A673 (cell line): ENCODE results near the gene LCLAT1.

ENCODE experiments used
- EZH2 ChIP-seq: fragments of 200-600 bp; sonication (generic); IDR thresholded peaks from 2 replicates; pipeline ENCODE4 v1.6.1; 2017; ENCODE audit warnings: borderline replicate concordance, low read depth, mild to moderate bottlenecking, mixed read lengths, antibody characterized with exemption, low read length; ENCODE audit not compliant: poor library complexity, severe bottlenecking
- TF ChIP-seq, protein P1 (sequence below): fragments of 300-800, 200-600 bp; sonication (generic); conservative IDR thresholded peaks from 2 replicates; pipeline ENCODE4 v1.5.1; 2017; ENCODE audit warnings: low read depth, mild to moderate bottlenecking, antibody characterized with exemption, low read length, moderate library complexity, mixed read lengths

GRCh38 chr2:30404319-30405259, 42.5 kb upstream of the LCLAT1 start:
- TF ChIP-seq, protein P1, sequence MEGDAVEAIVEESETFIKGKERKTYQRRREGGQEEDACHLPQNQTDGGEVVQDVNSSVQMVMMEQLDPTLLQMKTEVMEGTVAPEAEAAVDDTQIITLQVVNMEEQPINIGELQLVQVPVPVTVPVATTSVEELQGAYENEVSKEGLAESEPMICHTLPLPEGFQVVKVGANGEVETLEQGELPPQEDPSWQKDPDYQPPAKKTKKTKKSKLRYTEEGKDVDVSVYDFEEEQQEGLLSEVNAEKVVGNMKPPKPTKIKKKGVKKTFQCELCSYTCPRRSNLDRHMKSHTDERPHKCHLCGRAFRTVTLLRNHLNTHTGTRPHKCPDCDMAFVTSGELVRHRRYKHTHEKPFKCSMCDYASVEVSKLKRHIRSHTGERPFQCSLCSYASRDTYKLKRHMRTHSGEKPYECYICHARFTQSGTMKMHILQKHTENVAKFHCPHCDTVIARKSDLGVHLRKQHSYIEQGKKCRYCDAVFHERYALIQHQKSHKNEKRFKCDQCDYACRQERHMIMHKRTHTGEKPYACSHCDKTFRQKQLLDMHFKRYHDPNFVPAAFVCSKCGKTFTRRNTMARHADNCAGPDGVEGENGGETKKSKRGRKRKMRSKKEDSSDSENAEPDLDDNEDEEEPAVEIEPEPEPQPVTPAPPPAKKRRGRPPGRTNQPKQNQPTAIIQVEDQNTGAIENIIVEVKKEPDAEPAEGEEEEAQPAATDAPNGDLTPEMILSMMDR: no peak
- no peak for TF ChIP-seq EZH2
